Esophagus muscularis mucosa (tissue), 3 donors: ENCODE data around the gene ETV6.

ENCODE experiments used
- POLR2A ChIP-seq: fragments of 450-650 bp; IDR thresholded peaks from one replicate; pipeline ENCODE4 v1.6.1; 2017; ENCODE audit warnings: antibody characterized with exemption, moderate library complexity, mild to moderate bottlenecking, low read depth
- TF ChIP-seq, protein P1 (sequence below), 3 experiments: fragments of 200-600 bp in 2 of 3; fragments of 450-650 bp in 1 of 3; sonication (generic) in 2 of 3; IDR thresholded peaks; one replicate each; pipeline ENCODE4 v1.5.1; 2017 to 2019; ENCODE audit warnings: antibody characterized with exemption in 3 of 3, mild to moderate bottlenecking in 2 of 3, moderate library complexity in 1 of 3

GRCh38 chr12:11663130-11663529 is 13.7 kb downstream of the ETV6 start:
- TF ChIP-seq POLR2A: no peak
- TF ChIP-seq, protein P1, sequence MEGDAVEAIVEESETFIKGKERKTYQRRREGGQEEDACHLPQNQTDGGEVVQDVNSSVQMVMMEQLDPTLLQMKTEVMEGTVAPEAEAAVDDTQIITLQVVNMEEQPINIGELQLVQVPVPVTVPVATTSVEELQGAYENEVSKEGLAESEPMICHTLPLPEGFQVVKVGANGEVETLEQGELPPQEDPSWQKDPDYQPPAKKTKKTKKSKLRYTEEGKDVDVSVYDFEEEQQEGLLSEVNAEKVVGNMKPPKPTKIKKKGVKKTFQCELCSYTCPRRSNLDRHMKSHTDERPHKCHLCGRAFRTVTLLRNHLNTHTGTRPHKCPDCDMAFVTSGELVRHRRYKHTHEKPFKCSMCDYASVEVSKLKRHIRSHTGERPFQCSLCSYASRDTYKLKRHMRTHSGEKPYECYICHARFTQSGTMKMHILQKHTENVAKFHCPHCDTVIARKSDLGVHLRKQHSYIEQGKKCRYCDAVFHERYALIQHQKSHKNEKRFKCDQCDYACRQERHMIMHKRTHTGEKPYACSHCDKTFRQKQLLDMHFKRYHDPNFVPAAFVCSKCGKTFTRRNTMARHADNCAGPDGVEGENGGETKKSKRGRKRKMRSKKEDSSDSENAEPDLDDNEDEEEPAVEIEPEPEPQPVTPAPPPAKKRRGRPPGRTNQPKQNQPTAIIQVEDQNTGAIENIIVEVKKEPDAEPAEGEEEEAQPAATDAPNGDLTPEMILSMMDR (IDR thresholded peaks at IDR 0.05): peak in 1 of 3 experiments; percentile 10
